Lower leg skin (tissue), 4 donors: ENCODE results near the gene CEP131. TPM values are rescaled to one million over a fixed set of nuclear protein-coding genes. Genes with fewer than 3 reads are reported as not detected.

Experiments used
- DNase-seq, 2 donors: peaks; one replicate each; pipeline ENCODE4 v3.0.0-alpha.2; 2019; ENCODE audit warnings: low spot score in 2 of 2
- H3K4me3 ChIP-seq: fragments of 200-600 bp; sonication (generic); 2 replicates; pipeline ENCODE4 v1.5.1; 2017; ENCODE audit warnings: mild to moderate bottlenecking, low read depth; ENCODE audit not compliant: poor library complexity, severe bottlenecking
- POLR2A ChIP-seq, 2 donors: fragments of 450-650 bp; IDR thresholded peaks; one replicate each; pipeline ENCODE4 v1.6.1; 2016 to 2017; ENCODE audit warnings: antibody characterized with exemption in 2 of 2, mild to moderate bottlenecking in 1 of 2, moderate library complexity in 1 of 2
- WGBS, 2 donors: methylation state at CpG; one replicate each; pipeline ENCODE4 v1.1.5; 2018; 5-methylcytosine and 5-hydroxymethylcytosine counted together
- intact Hi-C: fragments of 100-400 bp; cut with DNase I; formaldehyde crosslinking; loops from one replicate; pipeline ENCODE4 v1.15.0; 2023; ENCODE audit warnings: low total_unique reads
- total RNA-seq, 4 donors: library from RNA; depleted of rRNA; stranded (reverse); fragments of >200 nt; gene quantifications; one replicate each; pipeline ENCODE4 v1.1.0, GENCODE V29; 2016
- TF ChIP-seq, protein P1 (sequence below), 3 donors: fragments of 450-650 bp; IDR thresholded peaks; one replicate each; pipeline ENCODE4 v1.5.1; 2016; ENCODE audit warnings: antibody characterized with exemption in 3 of 3, mild to moderate bottlenecking in 3 of 3, moderate library complexity in 2 of 3

CEP131 gene
- total RNA-seq, 4 donors from 2014 or later: 4.3 to 12.9 (median 8.4) TPM

DNA sequence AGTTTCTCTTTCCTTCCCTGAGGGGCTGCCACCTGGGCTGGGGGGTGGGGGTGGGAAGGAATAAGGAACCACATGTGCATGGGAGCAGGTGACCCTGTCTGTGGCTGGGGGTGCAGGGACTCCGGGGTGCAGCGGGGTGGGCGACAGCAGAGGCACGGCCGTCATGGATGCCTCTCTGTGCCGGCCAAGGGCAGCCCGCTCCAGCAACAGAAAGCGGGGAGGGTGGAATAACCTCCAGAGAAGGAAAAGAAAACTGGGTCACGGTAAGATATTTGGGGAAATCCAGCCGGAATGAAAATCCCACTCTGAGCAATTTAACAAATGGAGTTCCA, 20.5 kb upstream of the CEP131 start:
- H3K4me3 ChIP-seq: no peak overlapping the region
- intact Hi-C loops: no loop called here
- TF ChIP-seq, protein P1, sequence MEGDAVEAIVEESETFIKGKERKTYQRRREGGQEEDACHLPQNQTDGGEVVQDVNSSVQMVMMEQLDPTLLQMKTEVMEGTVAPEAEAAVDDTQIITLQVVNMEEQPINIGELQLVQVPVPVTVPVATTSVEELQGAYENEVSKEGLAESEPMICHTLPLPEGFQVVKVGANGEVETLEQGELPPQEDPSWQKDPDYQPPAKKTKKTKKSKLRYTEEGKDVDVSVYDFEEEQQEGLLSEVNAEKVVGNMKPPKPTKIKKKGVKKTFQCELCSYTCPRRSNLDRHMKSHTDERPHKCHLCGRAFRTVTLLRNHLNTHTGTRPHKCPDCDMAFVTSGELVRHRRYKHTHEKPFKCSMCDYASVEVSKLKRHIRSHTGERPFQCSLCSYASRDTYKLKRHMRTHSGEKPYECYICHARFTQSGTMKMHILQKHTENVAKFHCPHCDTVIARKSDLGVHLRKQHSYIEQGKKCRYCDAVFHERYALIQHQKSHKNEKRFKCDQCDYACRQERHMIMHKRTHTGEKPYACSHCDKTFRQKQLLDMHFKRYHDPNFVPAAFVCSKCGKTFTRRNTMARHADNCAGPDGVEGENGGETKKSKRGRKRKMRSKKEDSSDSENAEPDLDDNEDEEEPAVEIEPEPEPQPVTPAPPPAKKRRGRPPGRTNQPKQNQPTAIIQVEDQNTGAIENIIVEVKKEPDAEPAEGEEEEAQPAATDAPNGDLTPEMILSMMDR (IDR thresholded peaks at IDR 0.05): no peak
- TF ChIP-seq POLR2A (IDR thresholded peaks at IDR 0.05): no peak
- no peak for DNase-seq
- 75 to 84% methylated on average over 10 of the region's 10 CpGs for WGBS, 2 donors

DNA sequence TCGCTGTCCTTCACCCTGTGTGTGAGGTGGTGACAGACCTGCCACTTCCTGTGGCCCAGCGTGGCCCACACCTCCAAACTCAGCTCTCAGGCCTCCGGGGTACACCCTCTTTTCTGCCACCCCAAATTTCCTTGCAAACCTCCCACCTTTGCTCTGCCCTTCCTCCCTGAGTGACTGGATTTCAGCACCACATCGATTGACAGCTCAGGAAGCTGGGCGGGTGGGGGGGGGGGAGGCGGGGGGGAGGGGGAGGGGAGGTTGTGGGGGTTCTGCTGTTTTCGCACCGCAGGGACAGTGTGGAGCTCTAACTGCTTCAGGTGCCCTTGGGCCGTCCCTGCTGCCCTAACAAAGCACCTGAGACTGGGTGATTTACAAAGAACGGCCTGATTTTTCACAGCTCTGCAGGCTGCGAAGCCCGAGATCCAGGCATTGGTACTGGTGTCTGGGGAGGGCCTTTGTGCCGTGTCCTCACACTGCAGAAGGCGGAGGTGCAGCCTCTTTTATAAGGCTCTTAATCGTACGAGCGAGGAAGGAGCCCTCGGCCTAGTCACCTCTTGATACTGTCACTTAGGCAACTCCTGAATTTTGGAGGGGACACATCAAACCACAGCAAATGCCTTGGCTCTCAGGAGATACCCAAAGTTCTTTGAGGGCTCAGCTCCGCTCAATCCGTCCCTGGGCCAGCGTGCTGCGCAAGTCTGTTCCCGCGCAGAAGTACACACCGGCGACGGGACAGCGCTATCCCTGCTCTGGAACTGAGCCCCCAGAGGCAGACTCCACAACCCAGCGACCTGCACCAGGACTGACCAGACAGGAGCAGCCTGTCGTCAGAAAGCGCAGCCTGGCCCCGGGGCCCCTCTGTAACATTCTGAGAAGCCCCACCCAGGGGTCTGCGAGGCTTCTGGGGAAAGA, 19.9 kb upstream of the CEP131 start:
- no peak for TF ChIP-seq POLR2A (IDR thresholded peaks at IDR 0.05)
- TF ChIP-seq, protein P1 (IDR thresholded peaks at IDR 0.05): no peak
- intact Hi-C loops: no loop called here
- 81 to 82% methylated on average over 33 of the region's 33 CpGs for WGBS, 2 donors
- no peak overlapping the region for H3K4me3 ChIP-seq
- no peak for DNase-seq

DNA sequence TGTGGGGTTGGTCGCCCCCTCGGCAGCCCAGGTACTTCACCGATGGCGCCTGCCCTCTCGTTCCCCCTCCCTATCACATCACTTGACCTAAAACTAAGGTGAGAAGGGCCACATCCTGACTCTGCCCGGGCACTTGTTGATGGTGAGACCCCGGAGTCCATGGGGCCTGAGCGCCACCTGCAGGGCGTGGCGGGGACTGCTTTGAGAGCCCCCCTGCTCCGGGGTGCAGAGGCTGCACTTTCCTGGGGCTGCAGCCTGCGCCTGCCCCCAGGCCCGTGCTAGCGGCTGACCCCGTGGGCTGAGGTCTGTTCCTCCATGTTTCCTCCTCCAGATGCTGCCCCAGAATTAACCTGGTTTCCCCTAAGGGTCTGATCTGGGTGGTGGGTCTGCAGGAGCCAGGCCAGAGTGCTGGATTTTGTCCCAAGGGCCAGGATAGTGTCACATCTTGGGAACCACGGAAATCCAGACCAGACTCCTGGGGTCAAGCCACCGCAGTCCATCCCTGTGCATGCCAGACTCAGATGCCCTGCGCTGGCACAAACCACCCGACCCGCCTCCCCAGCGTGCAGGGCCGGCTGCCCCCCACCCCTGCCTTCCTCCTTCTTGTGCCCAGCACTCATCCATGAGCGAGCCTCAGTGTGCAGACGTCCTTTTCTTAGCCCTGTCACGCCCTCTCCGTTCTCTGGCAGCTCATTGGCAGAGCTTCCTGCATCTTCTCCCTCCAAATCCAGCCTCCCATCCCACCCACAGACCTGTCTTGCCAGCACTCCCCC, 19.1 kb upstream of the CEP131 start:
- intact Hi-C loops: no loop called here
- TF ChIP-seq POLR2A (IDR thresholded peaks at IDR 0.05): no peak
- TF ChIP-seq, protein P1 (IDR thresholded peaks at IDR 0.05): no peak
- 59 to 60% methylated on average over 11 to 13 of the region's 26 CpGs for WGBS, 2 donors
- H3K4me3 ChIP-seq: no peak overlapping the region
- DNase-seq: no peak

DNA sequence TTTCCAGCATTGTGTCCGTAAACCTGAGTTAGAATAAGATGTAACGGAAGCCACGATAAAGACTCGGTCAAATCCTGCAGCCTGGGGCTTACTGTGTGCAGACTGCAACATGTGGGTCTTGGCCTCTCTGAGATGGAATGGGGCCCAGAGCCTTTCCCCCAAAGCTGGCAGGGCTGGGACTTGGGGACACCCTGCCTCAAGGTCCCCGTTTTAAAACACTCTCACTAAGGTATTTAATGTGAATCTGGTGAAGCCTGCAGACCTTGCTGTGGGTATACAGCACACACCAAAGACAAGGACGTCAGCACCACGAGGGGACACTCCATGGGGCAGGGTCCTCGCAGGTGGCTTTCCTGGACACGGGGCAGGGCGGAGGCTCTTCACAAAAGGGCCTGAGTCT, 18.4 kb upstream of the CEP131 start:
- intact Hi-C loops: no loop called here
- no peak overlapping the region for H3K4me3 ChIP-seq
- no peak for DNase-seq
- TF ChIP-seq POLR2A (IDR thresholded peaks at IDR 0.05): no peak
- TF ChIP-seq, protein P1 (IDR thresholded peaks at IDR 0.05): no peak
- whole genome bisulfite sequencing, 2 donors: 79 to 82% methylated on average over 5 to 10 of the region's 10 CpGs

DNA sequence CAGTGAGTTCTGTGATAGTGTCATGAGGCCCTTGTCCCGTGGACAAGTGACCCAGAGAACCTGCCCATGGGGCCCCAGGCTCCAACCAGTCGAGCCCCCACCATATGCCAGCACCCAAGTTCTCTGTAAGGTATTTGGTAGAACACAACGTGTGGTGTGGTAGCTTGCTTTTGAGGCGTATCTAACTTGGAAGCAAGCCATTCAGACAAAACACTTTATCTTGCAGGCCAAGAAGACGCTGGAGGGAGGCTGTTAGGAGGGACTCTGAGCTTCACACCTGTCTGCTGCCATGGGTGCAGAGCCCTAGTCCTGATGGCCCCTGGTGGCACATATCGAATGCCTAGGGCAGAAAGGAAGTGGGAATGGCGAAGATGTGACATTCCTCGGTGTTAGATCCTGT, 18.0 kb upstream of the CEP131 start:
- H3K4me3 ChIP-seq: no peak overlapping the region
- 60 to 62% methylated on average over 8 of the region's 8 CpGs for WGBS, 2 donors
- TF ChIP-seq, protein P1 (IDR thresholded peaks at IDR 0.05): no peak
- TF ChIP-seq POLR2A (IDR thresholded peaks at IDR 0.05): no peak
- intact Hi-C loops: no loop called here
- DNase-seq: no peak
